Fibroblast of peridontal ligament (primary cell): Measurements from ENCODE around the gene IL4I1.

Source experiments
- DNase-seq: peaks from one replicate; pipeline ENCODE4 v3.0.0-alpha.2; 2010; ENCODE audit errors: extremely low read depth

IL4I1 gene

DNA sequence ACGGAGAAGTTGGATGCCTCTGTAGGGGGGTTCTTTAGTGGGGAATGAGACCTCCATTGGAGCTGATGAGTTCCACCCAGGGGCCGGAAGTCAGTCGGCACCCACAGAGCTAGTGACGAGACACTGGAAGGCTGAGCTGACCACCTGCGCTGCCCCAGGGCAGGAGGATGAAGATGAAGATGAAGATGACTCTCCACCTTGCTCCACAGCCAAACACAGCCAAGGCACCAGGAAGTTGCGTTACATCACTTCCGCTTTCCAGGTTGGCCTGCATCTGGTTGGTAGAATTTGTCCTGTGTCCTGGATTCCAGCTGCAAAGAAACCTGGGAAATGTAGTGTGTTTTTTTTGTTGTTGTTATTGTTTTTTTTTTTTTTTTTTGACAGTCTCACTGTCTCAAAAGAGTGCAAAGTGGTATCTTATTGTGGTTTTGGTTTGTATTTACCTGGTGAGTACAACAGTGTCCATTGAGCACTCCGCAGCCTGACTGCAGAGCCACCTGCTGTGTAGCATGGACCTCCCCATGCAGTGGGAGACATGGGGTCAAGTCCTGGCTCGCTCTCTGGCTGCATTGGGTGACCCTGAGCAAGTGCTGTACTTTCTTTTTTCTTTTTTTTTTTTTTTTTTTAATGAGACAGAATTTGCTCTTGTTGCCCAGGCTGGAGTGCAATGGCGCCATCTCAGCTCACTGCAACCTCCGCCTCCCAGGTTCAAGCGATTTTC lies 17.3 kb downstream of the IL4I1 start:
- DNase-seq = no peak

DNA sequence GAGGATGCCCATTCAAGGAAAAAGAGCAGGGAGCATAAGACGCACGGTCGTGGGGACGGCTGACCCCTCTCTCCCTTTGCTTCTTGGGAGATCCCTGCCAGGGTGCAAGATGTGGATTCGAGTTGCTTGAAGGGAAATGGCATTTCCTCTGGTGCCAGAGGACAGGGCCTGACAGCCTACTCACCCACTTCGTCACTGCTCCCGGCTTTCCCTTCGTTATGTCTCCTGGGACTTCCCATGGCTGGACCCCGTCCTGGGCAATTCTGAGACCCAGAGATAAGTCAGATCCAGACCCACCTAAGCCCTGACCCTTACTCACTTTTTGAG lies 18.0 kb downstream of the IL4I1 start:
- no peak for DNase-seq

DNA sequence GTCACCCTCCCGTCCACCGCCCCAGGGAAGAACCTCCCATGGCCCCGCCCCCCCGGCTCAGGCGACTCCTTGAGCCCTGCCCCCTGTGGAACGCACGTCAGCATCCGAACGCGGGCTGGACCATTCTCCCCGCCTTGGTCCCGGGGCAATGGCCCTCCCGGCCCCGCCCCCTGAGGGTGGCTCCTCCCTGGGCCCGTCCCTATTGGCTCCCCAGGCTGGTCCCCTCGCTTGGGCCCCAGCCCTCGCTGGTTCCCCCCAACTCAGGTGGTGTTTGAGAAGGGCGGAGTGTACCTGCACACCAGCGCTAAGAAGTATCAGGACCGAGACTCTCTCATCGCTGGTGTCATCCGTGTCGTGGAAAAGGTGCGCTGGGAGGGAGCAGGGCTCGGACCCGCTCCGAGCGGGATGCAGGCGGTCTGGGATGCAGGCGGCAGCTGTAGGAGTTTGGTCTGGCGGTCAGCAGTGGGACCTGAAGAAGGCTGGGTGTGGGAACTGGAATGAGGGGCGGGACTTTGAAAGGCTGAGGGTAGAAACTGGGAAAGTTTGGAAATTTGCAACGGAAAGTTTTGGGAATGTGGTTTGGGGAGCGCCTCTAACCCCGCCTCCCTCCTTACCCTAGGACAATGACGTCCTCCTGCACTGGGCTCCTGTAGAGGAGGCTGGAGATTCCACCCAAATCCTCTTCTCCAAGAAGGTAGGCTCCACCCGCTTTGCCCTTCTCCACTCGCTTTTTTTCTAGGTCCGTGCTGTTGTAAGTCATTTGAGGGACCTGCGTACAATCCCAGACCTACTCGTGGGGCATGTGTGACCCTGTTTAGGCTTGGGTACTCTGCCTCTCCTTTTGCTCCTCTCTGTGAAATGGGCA lies 18.6 kb downstream of the IL4I1 start:
- DNase-seq = peak; percentile 95

DNA sequence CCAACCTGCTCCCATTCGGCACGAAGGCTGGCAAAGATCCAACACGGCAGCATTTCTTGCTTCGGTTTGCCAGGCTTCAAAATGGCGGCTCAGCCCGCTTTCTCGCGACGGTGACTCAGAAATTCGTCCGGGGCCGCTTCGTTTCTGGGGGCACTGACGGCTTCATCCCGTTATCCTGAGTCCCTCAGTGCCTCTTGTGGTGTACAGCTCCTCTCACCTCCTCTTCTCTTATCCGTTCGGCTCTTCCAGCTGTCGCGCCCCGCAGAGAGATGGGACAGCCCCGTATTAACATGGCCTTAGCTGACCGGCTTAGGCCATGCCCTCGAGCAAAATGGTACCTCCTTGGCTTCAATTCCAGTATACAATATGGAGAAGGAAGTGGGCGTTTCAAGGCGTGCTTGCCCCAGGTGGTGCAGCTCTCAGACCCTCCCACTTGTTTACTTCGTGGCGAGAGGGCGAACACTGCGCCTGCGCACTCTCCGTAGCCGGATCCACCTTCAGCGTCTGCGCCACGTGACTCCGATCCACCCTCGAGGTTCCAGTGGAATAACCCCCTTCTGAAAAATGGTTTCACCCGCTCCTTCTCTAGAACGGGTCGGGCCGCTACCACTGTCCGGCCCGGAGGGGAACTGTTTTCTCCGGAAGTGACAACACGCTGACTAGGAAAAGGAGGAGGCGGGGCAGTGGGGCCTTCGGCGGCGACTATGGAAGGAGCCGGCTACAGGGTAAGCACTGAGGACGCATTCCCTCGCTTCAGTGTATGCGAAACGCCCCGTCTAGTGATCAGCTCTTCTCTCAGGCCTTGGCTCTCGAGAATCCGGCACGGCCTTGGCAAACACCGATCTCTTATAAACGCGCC lies 19.4 kb downstream of the IL4I1 start, which contains the start of the genes AKT1S1 and TBC1D17:
TSS of gene AKT1S1 (minus strand) at position 336 of the 859 bp plus-strand sequence. CDS start 4,060 bp downstream, outside the sequence.
TSS of gene TBC1D17 (plus strand) at position 683 of the 859 bp plus-strand sequence. CDS start at position 705, 22 bp downstream.
- peak; percentile 100 for DNase-seq

DNA sequence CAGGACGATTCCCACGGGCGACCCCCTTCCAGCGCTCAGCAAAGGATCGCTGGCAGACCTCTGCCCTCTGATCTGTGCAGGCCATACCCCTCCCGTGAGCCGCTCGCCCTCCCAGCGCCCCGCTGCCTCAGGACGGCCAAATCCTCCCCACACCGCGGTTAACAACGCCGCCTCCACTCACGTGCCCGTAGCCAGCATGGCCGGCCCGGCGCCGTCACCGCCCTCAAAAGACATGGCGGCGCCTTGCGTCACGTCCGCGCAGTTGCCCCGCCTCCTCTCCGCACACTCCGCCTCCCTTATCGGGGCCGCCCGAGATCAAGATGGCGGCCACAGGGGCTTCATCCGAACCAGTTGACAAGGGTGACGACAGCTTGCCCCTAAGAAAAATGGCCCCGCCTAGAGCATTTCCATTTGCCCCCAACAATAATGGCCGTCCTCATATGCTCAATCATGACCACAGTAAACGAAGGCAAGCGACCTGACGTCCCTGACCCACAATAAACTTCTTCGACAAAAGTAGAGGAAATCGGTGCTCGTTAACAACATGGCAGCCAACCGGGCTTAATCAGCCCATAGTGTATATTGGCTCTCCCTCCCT lies 20.2 kb downstream of the IL4I1 start:
- DNase-seq = peak; percentile 99

DNA sequence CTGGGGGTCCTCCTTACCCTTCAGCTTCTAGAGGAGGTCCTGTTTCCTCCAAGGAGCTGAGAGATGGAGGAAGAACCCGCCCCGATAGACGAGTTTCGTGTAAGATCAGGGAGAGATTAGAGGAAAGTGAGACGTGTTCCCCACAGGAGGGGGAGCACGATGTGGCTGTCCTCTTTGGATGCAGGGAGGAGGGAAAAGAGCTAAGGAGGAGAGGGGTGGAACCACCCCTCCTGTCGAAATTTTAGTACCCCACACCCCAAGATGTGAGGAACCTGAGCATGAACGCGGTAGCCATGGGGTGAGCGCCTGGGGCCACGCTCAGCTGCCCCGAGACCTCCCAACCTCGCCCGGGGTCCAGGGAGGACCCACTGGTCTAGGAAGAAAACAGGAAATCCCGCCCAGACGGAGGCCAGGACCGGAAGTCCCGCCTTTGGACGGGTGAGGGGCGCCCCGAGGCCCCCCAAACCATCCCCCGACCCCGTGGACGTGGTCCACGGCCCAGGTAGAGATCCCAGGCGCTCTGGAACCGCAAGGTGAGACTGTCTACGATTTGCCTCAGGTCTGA lies 20.7 kb downstream of the IL4I1 start:
- peak; percentile 42 for DNase-seq

DNA sequence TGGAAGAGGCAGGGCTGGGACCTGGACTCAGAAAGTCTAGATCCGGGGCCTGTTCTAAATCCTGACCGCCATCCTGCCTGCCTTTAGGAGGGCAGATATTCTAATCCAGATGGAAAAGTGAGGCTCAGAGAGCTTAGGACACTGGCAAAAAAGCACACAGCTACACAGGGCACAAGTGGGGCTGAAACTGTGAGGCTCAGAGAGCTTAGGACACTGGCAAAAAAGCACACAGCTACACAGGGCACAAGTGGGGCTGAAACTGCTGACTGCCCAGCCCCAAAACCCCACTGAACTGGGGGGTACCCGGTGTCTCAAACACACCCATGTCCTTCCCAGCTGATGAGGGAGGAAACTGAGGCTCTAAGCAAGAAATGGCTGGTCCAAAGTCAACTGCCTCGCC lies 21.5 kb downstream of the IL4I1 start:
- no peak for DNase-seq

DNA sequence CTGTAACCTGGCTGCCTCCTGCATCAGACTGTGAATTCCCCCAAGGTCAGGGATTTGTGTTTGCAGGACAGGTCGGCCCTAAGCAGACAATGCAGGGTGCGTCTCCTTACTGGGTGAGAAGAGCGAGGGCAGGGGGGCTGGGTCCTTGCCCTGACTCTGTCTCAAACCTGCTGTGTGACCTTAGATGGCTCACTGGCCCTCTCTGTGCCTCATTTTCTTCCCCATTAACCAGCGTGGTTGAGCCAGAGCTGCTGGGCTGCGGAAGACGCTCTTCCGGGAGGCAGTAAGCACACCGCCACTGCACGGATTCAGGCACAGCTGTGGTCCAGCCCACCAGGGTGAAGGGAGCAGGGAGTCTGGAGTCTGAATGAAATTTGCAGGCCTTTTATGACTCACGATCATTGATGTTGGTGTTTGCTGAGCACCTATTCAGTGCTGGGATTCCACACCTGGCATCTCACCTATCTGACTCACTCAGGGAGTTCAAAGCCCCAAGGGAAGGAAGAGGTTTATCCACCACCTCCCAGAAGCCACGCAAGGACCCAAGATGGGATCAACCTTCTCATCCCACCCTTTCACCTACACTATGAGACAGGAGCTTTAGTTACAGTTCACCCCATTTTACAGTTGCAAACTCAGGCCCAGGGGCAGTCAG lies 22.1 kb downstream of the IL4I1 start:
- no peak for DNase-seq

DNA sequence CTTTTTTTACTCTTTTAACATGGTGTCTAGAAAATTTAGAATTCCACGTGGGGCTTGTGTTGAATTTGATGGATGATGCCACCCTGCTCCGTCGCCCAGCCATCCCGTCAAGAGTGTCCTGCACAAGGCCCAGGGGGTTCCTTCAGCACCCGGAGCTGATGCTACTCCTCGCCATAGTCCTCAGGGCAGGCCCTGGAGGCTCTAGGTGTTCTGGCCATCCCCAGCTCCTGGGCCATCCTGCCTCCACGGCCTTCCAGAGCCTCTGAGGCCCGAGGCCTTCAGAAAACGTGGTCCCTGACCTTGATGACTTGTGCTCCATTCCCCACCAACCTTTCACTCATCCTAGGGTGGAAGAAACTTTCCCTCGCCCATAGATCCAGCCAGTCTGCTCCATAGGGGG lies 22.9 kb downstream of the IL4I1 start:
- no peak for DNase-seq

DNA sequence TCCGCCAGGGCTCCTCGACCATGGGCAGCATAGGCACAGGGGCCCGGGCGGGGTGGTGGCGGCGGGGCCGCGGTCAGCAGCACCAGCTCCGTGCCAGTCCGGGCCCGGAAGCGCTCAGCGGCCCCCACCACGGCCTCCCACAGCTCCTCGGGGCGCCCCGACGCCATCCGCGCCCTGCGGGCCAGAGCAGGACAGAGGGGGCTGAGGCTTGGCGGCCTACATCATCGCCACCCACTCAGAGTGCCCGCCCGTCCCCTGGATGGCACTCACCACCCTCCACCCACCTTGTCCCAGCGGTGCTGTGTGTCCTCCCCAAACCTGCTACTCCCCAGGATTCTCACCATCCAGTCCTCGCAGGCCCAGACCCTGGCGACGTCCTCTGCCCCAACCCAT lies 23.6 kb downstream of the IL4I1 start:
- DNase-seq = no peak

DNA sequence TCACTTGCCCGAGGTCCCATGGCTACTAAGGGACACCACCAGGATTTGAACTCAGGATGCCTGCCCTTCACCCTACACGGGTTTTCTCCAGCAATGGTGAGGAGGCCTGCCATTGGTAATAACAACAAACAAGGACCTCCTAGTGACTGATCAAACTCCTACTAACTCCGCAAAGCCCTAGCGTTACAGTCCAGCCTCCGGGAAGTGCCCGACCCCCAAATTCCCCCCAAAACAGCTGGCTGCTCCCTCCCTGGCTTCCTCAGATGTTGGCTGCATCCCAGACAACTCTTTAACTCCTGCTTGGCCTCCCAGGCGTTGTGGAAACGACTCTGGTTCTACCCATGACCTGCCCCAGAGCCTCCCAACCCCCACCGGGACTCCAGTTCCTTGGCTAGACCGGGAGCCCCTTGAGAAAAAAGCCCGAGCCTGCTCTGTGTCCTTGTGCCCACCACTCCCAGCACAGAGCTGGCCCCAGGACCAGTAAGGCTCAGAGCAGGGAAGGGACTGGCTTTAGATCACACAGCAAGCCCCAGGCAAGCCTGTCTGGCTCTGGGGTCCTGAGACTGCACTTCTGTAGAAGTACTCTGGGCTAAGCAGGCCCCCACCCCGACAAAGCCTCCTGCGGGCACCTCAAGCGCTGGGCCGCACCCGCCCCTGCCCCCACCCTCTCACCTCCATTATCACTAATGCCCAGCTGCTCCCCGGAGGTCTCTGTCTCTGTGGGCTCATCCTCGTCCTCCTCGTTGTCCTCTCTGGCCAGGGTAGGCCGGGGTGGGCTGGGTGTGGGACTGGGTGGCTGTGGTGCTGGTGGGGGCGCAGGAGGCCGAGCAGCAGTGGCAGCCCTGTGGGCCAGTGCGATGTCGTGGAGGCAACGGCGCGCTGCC lies 24.2 kb downstream of the IL4I1 start:
- DNase-seq = no peak

DNA sequence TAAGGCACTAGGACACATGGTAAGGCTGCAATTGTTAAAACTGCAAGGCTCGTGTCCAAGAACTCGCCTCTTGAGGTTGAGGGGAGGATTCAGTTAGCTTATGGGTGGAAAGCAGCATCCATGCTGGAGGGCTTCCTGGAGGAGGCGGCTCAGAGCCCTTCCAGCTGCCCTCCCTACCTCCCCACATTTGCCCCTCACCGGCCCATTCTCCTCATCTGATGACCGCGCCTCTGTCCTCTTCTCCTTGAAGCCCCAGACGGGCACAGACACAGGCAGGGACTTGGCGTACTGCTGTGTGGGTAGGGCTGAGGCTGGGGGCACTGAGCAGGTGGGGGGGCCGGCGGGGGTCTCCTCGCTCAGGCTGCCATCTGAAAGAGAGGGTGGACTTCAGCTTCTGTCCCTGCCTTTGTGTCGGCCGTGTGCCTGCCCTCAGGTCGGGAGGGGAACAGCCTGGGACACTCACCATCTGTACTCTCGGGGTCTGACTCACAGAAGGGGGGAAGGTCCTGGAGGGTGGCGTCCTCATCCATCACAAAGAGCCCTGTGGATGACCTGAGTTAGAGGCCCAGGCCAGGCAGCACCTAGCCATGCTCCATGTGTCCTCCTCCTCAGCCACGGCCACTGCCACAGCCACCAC lies 25.2 kb downstream of the IL4I1 start:
- no peak for DNase-seq

DNA sequence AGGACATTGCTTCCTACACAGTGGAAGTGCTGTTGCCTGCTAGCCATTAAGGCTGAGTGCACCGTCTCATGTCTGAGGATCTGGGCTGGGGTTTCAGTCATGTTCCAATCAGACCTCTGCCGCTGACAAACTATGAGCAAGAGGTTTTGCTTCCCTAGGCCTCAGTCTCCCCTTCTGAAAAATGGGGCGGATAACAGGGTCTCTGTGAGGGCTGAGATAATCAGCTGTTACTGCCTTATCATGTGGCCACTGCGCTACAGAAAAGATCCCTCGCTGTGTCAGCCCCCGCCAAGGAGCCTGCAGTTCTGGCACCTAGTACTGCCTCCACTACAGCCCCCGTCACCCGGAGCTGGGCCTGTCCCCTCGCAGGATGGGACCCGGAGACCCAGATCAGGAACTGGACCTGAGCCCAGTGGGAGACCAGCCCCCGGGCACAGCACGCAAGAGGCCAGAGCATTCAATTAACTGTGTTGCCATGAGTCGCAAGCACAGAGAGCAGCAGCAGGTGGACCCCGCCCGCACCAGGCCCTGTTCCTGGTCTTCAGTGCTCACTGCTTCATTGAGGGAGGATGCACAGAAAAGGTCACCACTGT lies 26.3 kb downstream of the IL4I1 start:
- no peak for DNase-seq

DNA sequence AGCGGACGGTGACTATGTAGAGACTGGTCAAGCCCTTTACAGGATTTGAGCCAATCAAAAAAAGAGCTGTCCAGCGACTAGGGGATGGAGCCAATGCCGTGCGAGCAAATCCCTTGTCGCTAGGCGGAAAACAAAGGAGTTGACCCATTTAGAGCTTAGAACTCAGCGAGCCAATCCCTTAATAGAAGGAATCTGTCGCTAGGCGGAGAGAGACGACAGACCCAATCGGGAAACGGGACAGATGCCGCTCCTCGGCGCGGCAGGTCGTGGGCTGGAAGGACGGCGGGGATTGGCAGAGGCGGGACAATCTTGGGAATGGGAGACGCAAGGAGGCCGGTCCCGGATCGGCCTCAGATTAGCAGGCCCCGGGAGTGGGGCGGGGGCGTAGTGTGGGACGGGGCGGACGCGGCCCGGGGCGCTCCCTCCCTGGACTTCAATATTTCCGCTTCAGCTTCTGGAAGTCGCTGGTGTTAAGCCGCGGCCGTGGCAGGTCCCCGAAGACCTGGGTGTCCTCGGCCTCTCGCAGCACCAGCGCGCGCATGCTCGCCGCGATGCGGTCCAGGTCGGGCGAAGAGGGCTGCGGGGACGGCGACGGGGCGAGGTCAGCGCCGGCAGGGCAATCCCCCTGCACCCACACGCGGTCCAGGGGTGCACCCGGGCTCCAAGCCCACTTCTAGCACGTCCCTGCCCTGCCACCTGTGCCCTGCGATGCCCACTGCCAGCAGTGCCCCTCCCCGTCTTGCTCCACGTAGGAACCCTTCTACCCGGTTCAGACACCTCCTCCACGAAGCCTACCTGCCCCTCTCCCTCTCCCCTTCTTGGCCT lies 27.0 kb downstream of the IL4I1 start:
- DNase-seq = peak; percentile 100

DNA sequence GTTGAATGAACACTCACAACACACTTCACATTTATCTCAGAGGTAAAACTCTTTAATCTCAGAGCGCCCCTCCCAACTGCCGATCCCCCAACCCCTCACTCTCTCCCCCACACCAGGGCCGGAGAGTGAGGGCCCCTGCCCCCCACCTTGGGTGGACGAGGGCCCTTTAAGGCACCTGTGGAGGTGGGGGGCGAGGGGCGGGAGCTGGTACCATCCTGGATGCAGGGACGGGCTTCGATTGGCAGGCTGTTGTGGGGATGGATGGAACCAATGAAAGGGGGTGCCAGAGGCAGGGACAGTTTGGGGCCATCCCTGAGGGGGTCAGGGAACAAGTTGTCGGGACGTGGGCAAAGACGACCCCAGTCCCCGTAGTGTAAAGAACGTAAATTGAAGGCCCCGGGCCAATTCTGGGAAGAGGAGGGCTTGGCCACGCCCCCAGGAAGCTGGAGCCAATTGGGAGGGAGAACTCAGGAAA lies 27.6 kb downstream of the IL4I1 start:
- DNase-seq = no peak

DNA sequence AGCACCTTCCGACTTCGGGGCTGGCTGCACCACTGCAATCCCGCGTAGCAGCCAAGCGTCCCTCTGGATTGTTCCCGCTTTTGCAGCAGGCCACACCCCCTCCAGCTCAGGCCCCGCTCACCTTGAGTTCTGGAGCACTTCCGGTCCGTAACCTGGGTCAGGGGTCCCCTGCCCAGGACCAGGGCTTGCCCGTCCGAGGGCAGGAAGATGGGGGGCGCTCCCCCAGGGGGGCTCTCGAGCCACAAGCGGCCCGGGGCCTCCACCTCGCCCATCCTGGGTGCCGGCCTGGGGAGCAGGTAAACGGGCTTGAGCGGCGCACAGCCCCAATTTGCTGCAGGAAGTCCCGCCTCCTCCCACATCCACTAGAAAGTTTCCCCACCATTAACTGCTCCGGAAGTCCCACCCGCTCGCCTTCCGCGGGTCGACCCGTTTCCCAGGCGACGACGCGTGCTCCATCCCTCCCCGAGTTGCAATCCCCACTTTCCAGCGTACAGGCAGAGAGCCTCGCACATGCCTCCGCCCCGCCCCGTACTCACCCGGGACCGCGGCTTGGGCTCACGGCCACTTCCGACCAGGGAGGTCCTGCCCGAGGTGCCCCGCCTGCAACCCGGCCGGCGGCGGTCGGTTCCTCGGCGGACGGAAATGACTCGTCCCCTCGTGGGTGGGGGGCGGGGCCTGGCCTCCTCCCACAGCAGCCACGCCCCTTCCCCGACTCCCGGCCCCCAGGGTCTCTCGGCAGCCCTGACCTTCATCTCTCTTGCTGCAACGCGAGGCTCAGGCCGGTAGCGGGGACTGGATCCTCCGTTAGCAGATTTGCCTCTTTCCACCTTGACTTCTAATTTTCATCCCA lies 29.5 kb downstream of the IL4I1 start, which contains the start of gene PNKP:
TSS of gene PNKP (minus strand) at position 644 of the 850 bp plus-strand sequence. CDS start at position 272, 372 bp downstream.
- peak; percentile 87 for DNase-seq

DNA sequence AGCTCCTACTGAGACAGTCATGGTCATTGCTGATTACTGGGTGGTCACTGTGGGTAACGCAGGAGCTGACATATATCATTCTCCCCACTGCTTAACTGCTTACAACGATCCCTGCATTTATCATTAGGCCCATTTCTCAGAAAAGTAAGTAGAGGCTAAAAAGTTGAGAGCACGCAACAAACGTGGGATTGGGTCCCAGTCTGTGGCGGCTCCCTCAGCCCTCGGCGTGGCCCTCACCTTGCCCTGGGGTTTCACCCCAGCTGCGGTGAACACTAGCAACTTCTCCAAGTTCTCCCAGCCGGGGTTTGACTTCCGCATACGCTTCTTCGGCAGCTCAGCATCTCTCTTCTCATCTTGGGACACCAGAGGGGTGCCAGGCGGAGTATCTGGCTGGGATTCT lies 31.8 kb downstream of the IL4I1 start:
- DNase-seq = no peak
